ENCODE measurements around the gene ZHX3. TPM values are rescaled to one million over a fixed set of nuclear protein-coding genes. Genes with fewer than 3 reads are reported as not detected.
"Not testable (repeated sequence)": the region's sequence is repeated elsewhere in the genome, so short reads cannot be mapped to it uniquely, and the experiment has no call there.

Gene ZHX3
- total RNA-seq, 1 donor from 2014 or later: 21.1 TPM

GRCh38 chr20:41331731-41332130 is 14.2 kb upstream of the ZHX3 start:
- ATAC-seq: no peak

DNA sequence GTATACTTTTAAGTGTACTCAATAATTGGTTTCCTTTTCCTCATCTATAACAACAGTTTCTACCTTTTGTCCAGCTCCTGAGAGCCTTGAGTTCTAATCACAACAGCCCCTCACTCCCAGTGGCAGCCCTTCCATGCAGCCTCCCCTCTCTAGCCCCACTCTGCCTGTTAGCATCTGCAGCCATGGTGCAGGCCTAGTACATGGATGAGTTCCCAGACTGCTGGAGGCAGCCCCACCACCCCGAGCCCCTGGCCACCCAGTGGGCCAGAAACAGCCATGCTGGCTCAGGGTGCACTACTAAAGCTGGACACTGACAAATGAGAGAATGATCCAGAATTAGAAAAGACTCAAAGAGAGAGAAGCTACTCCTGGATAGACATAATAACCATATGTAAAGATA is 13.4 kb upstream of the ZHX3 start:
- no peak for ATAC-seq

GRCh38 chr20:41330343-41330720 is 12.8 kb upstream of the ZHX3 start:
- ATAC-seq: no peak

- peak; percentile 94 for ATAC-seq
These were observed 12.2 kb upstream of the ZHX3 start for GRCh38 chr20:41329435-41330342.

- ATAC-seq: no peak
These were observed 9.6 kb upstream of the ZHX3 start for GRCh38 chr20:41327178-41327577.

DNA sequence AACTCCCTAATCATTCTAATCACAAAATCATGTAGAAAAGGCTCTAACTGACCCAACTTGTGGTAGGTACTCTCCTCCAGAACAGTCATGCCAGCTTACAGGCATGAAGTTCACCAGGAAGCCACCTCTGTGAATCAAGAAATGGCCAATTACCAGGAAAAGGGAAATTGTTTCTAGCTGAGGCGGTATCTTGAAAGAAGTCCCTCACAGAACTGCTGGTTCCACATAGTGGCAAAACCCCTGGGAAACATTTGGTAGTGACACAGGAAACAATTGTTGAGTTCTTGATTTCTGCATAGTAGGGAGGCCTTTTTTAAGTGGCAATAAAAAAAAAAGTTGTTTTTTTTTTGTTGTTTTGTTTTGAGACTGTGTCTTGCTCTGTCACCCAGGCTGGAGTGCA is 3.4 kb upstream of the ZHX3 start:
- no peak for ATAC-seq

DNA sequence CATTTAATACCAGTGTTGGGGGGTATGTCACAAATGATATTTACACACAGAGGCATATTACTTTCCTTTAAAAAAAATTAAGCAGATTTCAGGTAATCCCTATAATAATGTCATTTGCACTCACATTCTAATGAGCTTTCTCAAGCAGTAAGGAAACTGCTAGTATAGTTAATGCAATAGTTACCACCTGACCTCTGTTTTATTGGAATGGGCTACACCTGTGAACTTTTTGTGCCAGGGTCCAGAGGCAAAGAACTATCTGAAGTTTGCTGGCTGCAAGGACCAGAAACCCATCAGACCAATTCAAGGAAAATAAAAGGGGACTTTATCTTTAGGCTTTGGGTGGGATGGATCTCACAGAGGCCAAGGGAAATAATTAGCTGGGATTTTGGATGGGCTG is 2.9 kb upstream of the ZHX3 start:
- no peak for ATAC-seq

- peak; percentile 23 for ATAC-seq
These were observed 729 bp upstream of the ZHX3 start for GRCh38 chr20:41318271-41318649.

DNA sequence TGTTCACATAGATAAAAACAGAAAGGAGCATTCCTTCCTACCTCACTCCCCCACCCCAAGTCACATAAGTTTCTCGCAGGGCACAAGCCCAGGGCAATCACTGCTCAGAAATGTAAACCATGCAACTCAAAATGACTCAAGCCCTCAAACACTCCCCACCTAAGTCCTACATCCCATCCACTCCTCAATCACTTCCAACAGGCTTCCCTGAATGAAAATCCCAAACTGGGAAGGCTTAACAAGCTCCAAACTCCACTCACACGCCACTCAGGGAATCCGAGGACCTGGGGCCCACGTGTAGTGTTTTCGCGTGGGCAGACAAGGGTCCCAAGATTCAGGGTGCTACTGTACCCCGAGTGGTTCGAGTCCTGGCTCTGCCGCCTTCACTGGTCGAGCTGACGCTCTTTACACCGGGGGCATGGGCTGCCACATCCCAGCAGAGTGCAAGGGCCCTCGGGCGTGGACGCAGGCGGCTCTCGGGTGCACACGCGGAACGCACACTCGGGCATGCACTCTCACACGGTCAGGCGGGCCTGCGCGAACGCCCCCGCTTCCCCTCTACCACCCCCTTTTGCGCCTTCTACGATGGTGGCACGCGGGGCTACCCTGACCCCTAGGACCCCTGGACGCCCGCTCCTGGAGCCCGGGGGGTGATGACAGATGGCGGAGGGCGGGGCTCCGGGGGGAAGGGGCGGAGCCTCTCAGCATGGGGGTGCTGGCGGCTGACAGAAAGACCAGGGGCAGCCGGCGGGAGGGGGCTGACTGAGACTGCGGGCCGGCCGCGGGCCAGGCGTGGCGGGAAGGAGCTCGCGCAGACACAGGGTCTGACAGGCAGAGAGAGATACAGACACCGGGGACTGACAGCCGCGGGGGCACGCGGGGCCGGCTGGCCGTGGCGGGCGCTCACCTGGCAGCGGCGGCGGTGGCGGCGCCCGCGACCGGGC is 657 bp downstream of the ZHX3 start:
- peak; percentile 34 for ATAC-seq

DNA sequence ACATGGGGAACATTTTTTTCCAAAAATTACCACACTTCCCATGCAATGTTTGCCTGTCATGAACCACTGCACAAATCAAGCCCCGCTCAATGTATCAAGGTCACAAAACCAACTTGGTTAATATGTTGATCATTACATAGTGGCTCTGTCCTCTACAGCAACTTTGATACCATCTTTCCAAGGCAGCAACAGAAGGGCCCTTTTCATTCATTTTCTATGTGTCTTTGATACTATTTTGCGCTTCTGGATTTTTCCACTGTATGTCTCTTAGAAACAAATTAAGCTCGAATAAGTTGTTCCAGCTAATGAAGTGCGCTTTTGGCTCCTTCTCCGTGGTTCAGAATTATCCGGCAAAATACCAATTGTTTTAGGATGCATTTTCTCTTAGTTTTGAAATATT is 1.5 kb downstream of the ZHX3 start:
- ATAC-seq: no peak

- no peak for ATAC-seq
These were observed 3.1 kb downstream of the ZHX3 start for GRCh38 chr20:41314386-41314785.

- ATAC-seq: not testable (repeated sequence)
These were observed 5.5 kb downstream of the ZHX3 start for GRCh38 chr20:41312009-41312408.

DNA sequence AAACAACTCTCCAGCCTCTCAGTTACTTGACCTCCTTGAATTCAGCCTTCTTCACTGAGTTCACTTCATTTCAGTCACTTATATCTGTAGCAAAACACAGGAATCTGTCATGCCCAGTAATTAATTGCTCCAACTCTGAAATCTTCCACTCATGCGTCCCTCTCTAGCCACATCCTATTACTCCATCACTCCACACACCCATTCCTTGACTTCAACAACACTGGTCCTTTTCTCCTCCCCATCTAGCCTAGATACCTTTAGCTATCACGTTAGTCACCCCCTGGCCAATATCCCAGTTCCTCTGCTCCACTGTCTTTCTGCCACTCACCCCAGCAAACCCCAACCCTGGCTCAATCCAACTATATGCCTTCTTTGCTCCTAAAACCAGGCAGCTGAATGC is 7.7 kb downstream of the ZHX3 start:
- no peak for ATAC-seq

GRCh38 chr20:41308726-41309413 is 8.7 kb downstream of the ZHX3 start:
- ATAC-seq: no peak

DNA sequence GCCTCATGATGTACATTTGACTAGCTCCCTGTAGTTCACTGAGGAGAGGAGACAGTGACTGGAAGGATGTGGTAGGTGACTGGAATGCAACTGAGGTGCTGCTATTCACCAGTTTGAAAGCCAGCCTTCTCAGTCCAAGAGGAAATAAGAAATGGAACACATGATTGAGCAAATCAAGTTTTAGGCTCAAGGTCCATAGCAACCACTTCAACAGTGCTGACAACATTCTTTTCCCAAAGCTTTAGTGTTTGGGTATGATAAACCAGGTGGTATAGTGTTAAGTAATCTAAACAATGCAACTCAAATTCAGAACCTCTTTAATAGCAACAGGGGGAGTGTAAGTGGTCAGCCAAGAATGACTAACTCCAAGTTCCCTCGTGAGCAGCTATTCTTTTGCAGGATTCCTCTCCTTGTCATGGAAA is 9.2 kb downstream of the ZHX3 start:
- ATAC-seq: no peak

- ATAC-seq: no peak
These were observed 10.5 kb downstream of the ZHX3 start for GRCh38 chr20:41307021-41307420.

DNA sequence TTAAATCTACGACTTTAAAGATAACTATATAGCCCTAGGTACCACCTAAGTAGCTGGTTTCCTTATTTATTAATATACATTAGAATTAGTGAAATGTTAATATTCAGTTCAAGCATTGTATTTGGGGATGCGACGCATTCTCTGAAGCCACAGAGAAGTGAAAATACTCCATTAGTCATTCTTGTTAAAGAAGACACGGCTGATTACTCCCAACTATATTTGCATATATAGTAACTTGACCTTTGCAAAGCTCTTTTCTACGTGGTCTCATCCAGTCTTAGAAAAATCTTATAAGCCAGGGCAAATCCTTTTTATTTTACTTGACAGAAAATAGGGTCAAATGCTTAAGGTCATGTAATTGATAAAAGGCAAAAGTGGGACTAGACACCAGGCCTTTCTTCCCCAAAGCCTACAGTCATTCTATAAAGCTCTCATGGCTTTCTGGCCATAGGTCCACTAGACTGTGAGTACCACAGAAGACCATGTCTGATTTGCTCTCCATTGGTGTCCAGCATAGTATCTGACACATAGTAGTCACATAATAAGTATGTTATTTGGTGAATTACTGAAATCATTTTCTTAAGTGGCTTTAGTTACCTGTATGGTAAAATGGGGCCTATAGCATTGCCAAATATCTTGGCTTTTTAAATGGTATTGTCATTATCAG is 11.3 kb downstream of the ZHX3 start:
- ATAC-seq: no peak

GRCh38 chr20:41304424-41305079 is 13.0 kb downstream of the ZHX3 start:
- peak; percentile 7 for ATAC-seq

DNA sequence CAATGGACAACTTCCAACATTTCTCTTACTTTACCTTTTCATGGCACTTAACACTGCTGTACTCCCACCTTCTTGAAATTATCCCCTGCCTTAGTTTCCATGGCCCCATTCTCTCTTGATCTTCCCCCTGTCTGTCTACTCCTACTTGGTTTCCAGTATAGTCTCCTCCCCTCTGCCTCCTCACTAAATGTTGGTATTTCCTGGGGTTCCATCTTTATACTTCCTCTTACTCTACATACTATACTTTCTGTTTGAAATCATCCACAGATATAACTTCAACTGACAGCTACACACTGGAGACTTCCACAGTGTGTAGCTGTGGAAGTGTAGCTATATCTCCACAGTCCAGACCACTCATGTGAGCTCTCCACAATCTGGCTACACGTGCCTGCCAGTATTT is 13.5 kb downstream of the ZHX3 start:
- no peak for ATAC-seq

GRCh38 chr20:41300886-41301285 is 16.6 kb downstream of the ZHX3 start:
- ATAC-seq: no peak

DNA sequence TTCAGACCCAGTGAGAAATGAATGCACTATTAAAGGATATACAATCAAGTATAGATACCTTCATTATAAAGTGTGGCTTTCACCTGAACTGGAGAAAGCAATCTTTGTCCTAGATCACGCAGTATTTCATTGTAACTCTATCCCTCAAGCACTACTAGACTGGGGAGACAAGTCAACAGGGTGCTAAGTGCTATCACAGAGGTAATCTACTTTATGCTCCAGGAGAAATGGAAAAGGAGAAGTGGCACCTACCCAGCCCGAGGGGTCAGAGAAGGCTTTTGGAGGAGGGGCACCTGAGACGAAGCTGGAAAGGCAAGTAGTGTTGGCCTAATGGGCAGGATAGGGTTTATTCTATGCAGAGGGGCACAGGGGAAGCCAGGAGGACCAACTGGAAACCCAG is 17.1 kb downstream of the ZHX3 start:
- ATAC-seq: no peak

DNA sequence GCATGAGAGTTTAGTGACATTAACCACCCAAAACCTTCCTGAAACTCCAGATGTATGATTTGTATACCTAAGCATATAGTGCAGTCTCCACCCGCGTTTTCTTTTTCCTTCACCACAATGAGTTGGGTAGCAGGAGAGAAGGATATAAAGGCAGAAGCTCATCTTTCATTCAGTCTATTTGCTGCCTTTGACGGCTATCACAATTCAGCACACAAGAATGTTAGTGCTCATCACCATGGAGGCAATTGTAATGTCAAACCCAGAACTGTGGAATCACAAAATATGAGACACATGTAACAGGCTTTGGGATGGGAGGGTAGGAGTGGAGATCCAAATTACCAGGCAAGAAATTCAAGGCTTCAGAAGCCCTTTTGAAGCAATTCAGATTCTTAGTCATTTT is 17.6 kb downstream of the ZHX3 start:
- ATAC-seq: no peak
